Thyroid gland (tissue), 4 donors: ENCODE results near the gene CPOX.

ENCODE experiments used
- POLR2A ChIP-seq, 2 donors: fragments of 450-650 bp; IDR thresholded peaks; one replicate each; pipeline ENCODE4 v1.6.1; 2017; ENCODE audit warnings: antibody characterized with exemption in 2 of 2, mild to moderate bottlenecking in 2 of 2, moderate library complexity in 1 of 2
- TF ChIP-seq, protein P1 (sequence below), 6 experiments: fragments of 200-600 bp in 3 of 6; fragments of 450-650 bp in 3 of 6; sonication (generic) in 3 of 6; IDR thresholded peaks; one replicate each; pipeline ENCODE4 v1.5.1; 2016 to 2019; ENCODE audit warnings: antibody characterized with exemption in 6 of 6, mild to moderate bottlenecking in 2 of 6, inconsistent platforms in 1 of 6, moderate library complexity in 1 of 6

DNA sequence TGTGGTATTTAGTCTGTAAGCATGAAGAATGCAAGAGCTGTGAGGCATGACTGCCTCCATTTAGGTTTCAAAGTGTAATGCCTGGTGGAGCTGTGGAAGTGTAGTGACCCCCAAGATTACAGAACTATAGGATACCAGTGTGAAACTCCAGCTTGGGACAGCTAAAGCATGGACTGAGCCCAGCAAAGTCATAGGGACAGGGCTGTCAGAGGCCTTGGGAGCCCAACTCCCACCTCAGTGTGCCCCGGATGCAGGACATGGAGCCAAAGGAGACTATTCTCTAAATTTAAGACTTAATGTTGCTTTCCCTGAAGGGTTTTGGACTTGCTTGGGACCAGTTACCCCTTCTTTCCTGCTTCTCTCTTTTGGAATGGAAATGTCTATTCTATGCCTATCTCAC is 50.8 kb downstream of the CPOX start:
- TF ChIP-seq, protein P1, sequence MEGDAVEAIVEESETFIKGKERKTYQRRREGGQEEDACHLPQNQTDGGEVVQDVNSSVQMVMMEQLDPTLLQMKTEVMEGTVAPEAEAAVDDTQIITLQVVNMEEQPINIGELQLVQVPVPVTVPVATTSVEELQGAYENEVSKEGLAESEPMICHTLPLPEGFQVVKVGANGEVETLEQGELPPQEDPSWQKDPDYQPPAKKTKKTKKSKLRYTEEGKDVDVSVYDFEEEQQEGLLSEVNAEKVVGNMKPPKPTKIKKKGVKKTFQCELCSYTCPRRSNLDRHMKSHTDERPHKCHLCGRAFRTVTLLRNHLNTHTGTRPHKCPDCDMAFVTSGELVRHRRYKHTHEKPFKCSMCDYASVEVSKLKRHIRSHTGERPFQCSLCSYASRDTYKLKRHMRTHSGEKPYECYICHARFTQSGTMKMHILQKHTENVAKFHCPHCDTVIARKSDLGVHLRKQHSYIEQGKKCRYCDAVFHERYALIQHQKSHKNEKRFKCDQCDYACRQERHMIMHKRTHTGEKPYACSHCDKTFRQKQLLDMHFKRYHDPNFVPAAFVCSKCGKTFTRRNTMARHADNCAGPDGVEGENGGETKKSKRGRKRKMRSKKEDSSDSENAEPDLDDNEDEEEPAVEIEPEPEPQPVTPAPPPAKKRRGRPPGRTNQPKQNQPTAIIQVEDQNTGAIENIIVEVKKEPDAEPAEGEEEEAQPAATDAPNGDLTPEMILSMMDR (IDR thresholded peaks at IDR 0.05) = no peak
- no peak for TF ChIP-seq POLR2A (IDR thresholded peaks at IDR 0.05)
